ENCODE data around the gene FABP1. TPM values are rescaled to one million over a fixed set of nuclear protein-coding genes. Genes with fewer than 3 reads are reported as not detected.

The FABP1 gene
- total RNA-seq, 1 experiment from 2014 or later, result not detected

- H4K20me1 ChIP-seq (ENCODE audit: low read length), result no peaks in the 10 kb centered on the region
- H3K36me3 ChIP-seq (ENCODE audit: low read depth, low read length), result no peaks in the 10 kb centered on the region
- no peak overlapping the region for H3K9ac ChIP-seq (ENCODE audit: low read length)
- no peak overlapping the region for H3K4me3 ChIP-seq (ENCODE audit: low read length)
- intact Hi-C loops (cut with micrococcal nuclease), result no loop called here
- TF ChIP-seq EZH2phosphoT487 (IDR thresholded peaks at IDR 0.05; ENCODE audit: borderline replicate concordance, low read length) (no peak), EZH2 (IDR thresholded peaks at IDR 0.05; ENCODE audit: low read length, unreplicated experiment) (no peak)
- TF ChIP-seq, protein P1, sequence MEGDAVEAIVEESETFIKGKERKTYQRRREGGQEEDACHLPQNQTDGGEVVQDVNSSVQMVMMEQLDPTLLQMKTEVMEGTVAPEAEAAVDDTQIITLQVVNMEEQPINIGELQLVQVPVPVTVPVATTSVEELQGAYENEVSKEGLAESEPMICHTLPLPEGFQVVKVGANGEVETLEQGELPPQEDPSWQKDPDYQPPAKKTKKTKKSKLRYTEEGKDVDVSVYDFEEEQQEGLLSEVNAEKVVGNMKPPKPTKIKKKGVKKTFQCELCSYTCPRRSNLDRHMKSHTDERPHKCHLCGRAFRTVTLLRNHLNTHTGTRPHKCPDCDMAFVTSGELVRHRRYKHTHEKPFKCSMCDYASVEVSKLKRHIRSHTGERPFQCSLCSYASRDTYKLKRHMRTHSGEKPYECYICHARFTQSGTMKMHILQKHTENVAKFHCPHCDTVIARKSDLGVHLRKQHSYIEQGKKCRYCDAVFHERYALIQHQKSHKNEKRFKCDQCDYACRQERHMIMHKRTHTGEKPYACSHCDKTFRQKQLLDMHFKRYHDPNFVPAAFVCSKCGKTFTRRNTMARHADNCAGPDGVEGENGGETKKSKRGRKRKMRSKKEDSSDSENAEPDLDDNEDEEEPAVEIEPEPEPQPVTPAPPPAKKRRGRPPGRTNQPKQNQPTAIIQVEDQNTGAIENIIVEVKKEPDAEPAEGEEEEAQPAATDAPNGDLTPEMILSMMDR (conservative IDR thresholded peaks at IDR 0.05; ENCODE audit: low read depth, low read length), result no peak
- DNase-seq, result no peak
- H3K9me3 ChIP-seq (ENCODE audit: low read length), result no peaks in the 10 kb centered on the region
- CTCF ChIA-PET, result no interaction called here
- no peaks in the 10 kb centered on the region for H3F3A ChIP-seq (ENCODE audit: low read length, unreplicated experiment)
- no peak overlapping the region for H3K27ac ChIP-seq (ENCODE audit: low read length)
- H3K9me2 ChIP-seq (replicated peaks; ENCODE audit: low read length), result no peaks in the 10 kb centered on the region
- H3K27me3 ChIP-seq (ENCODE audit: low read length), result peaks cover 44% of the 10 kb centered on the region
- no peaks in the 10 kb centered on the region for H3K4me1 ChIP-seq (ENCODE audit: insufficient read depth, low read length)
- POLR2A ChIA-PET (ENCODE audit: unreplicated experiment), result no interaction called here
- no peak for ATAC-seq
- H3K79me2 ChIP-seq (ENCODE audit: low read length), result no peaks in the 10 kb centered on the region
- BruUV-seq (replicated peaks), result no TSS peak
- no peak overlapping the region for H3K4me2 ChIP-seq (ENCODE audit: low read length)
- H2AFZ ChIP-seq (ENCODE audit: low read length), result no peak overlapping the region
These were observed 40.5 kb upstream of the FABP1 start for GRCh38 chr2:88168386-88168785.

DNA sequence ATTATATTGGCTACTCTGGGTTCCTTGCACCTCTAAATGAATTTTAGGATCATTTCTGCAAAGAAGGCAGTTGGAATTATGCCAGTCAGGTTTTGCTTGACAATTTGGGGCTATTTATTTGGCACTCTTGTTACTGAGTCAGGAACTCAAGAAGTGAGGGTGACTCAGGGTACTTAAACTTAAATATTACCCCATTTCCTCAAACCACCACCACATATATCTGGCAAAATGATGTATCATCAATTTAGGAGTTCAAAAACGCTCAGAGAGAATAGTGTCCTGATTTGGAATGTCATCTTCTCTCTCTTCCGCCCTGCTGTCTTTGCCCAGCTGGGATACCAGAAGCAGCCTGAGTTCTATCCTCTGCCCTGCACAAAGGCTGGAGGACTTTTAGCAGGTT is 39.9 kb upstream of the FABP1 start:
- no peaks in the 10 kb centered on the region for H3K4me1 ChIP-seq (ENCODE audit: insufficient read depth, low read length)
- no peaks in the 10 kb centered on the region for H3K9me3 ChIP-seq (ENCODE audit: low read length)
- ATAC-seq (no peak), DNase-seq (no peak)
- H3K9ac ChIP-seq (ENCODE audit: low read length), result no peak overlapping the region
- ChIA-PET CTCF (no interaction called here), POLR2A (ENCODE audit: unreplicated experiment) (no interaction called here)
- no peak for TF ChIP-seq EZH2 (IDR thresholded peaks at IDR 0.05; ENCODE audit: low read length, unreplicated experiment)
- no peak for TF ChIP-seq EZH2phosphoT487 (IDR thresholded peaks at IDR 0.05; ENCODE audit: borderline replicate concordance, low read length)
- TF ChIP-seq, protein P1 (conservative IDR thresholded peaks at IDR 0.05; ENCODE audit: low read depth, low read length), result no peak
- H3K36me3 ChIP-seq (ENCODE audit: low read depth, low read length), result no peaks in the 10 kb centered on the region
- no peak overlapping the region for H3K27ac ChIP-seq (ENCODE audit: low read length)
- H3K4me2 ChIP-seq (ENCODE audit: low read length), result no peak overlapping the region
- H3K4me3 ChIP-seq (ENCODE audit: low read length), result no peak overlapping the region
- no peak overlapping the region for H2AFZ ChIP-seq (ENCODE audit: low read length)
- H3K79me2 ChIP-seq (ENCODE audit: low read length), result no peaks in the 10 kb centered on the region
- no peaks in the 10 kb centered on the region for H3F3A ChIP-seq (ENCODE audit: low read length, unreplicated experiment)
- intact Hi-C loops (cut with micrococcal nuclease), result no loop called here
- H3K27me3 ChIP-seq (ENCODE audit: low read length), result peaks cover 49% of the 10 kb centered on the region
- no peaks in the 10 kb centered on the region for H3K9me2 ChIP-seq (replicated peaks; ENCODE audit: low read length)
- BruUV-seq (replicated peaks), result no TSS peak
- no peaks in the 10 kb centered on the region for H4K20me1 ChIP-seq (ENCODE audit: low read length)

DNA sequence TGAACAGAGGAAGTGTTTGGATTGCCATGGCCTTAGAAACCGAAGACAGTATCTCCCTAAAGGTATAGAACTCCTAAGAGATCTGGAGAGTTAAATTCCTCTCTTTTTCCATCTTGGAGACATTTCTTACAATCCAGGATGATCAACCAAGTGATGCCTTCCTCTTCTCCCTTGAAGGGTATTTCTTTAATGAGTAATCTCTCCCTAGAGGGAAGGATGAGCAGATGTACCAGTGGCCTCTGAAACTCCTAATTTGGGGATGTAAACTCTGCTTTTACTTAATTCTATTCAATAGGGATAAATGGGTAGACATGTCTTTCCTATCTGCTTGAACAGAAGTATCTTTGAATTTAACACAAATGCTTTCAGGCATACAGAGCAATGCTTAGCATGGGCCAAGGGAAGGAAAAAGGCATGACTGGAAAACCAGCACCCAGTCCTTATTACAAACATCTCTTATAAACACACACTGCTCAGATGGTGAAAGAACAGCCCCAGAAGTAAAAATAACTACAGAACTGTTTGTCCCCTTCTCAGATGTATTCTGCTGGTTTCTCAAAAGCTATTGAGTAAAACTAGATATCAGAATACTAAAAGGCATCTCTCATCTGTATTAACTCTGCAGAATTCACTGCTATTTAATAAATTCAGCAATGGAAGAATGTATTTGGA is 37.6 kb upstream of the FABP1 start:
- Histone ChIP-seq H2AFZ (ENCODE audit: low read length) (no peak overlapping the region), H3K4me2 (ENCODE audit: low read length) (no peak overlapping the region), H3K36me3 (ENCODE audit: low read depth, low read length) (no peaks in the 10 kb centered on the region), H3K79me2 (ENCODE audit: low read length) (no peaks in the 10 kb centered on the region), H3K9me3 (ENCODE audit: low read length) (no peaks in the 10 kb centered on the region), H3K27me3 (ENCODE audit: low read length) (peaks cover 43% of the 10 kb centered on the region), H3K4me1 (ENCODE audit: insufficient read depth, low read length) (no peaks in the 10 kb centered on the region), H3K9ac (ENCODE audit: low read length) (no peak overlapping the region), H3K4me3 (ENCODE audit: low read length) (no peak overlapping the region), H3K27ac (ENCODE audit: low read length) (no peak overlapping the region), H3K9me2 (replicated peaks; ENCODE audit: low read length) (no peaks in the 10 kb centered on the region), H4K20me1 (ENCODE audit: low read length) (no peaks in the 10 kb centered on the region), H3F3A (ENCODE audit: low read length, unreplicated experiment) (no peaks in the 10 kb centered on the region)
- intact Hi-C loops (cut with micrococcal nuclease), result no loop called here
- POLR2A ChIA-PET (ENCODE audit: unreplicated experiment), result no interaction called here
- BruUV-seq (replicated peaks), result no TSS peak
- TF ChIP-seq, protein P1 (conservative IDR thresholded peaks at IDR 0.05; ENCODE audit: low read depth, low read length), result no peak
- TF ChIP-seq EZH2phosphoT487 (IDR thresholded peaks at IDR 0.05; ENCODE audit: borderline replicate concordance, low read length) (no peak), EZH2 (IDR thresholded peaks at IDR 0.05; ENCODE audit: low read length, unreplicated experiment) (no peak)
- DNase-seq (no peak), ATAC-seq (no peak)
- CTCF ChIA-PET, result no interaction called here
